SU-DHL-6 (cell line): Measurements from ENCODE around the gene ASCC3.

Experiments
- H2AFZ ChIP-seq: fragments of 200-600 bp; sonication (generic); 2 replicates; pipeline ENCODE4 v1.6.1; 2014; ENCODE audit warnings: low read depth, mild to moderate bottlenecking, moderate library complexity, mixed read lengths, antibody characterized with exemption, low read length; ENCODE audit not compliant: severe bottlenecking
- H3F3A ChIP-seq: fragments of 200-600 bp; shearing (Covaris generic); 2 replicates; pipeline ENCODE4 v1.6.0; 2016; ENCODE audit warnings: antibody characterized with exemption, mild to moderate bottlenecking; ENCODE audit not compliant: insufficient read depth
- H3K27ac ChIP-seq: fragments of 200-600 bp; sonication (generic); 2 replicates; pipeline ENCODE4 v1.5.1; 2016; ENCODE audit warnings: low read depth, mild to moderate bottlenecking, low read length, moderate library complexity, mixed read lengths
- H3K27me3 ChIP-seq: fragments of 200-600 bp; sonication (generic), shearing (Covaris generic); 2 replicates; pipeline ENCODE4 v1.6.0; 2014; ENCODE audit warnings: mild to moderate bottlenecking, low read length
- H3K36me3 ChIP-seq: fragments of 200-600 bp; sonication (generic); 2 replicates; pipeline ENCODE4 v1.6.1; 2014; ENCODE audit warnings: mild to moderate bottlenecking, low read length, mixed read lengths
- H3K4me2 ChIP-seq: fragments of 300-600, 200-600 bp; shearing (Covaris generic), sonication (generic); 2 replicates; pipeline ENCODE4 v1.6.0; 2014; ENCODE audit warnings: low read length, low read depth, mild to moderate bottlenecking; ENCODE audit not compliant: poor library complexity, severe bottlenecking
- H3K4me3 ChIP-seq: fragments of 200-600 bp; sonication (generic); 2 replicates; pipeline ENCODE4 v1.5.1; 2014; ENCODE audit warnings: antibody characterized with exemption, low read length, mild to moderate bottlenecking, mixed read lengths; ENCODE audit not compliant: insufficient read depth, poor library complexity, severe bottlenecking
- H3K79me2 ChIP-seq: fragments of 200-600 bp; sonication (generic); 2 replicates; pipeline ENCODE4 v1.6.1; 2014; ENCODE audit warnings: mild to moderate bottlenecking, low read length, moderate library complexity; ENCODE audit not compliant: insufficient read depth
- H3K9ac ChIP-seq: fragments of 200-600 bp; sonication (generic); 2 replicates; pipeline ENCODE4 v1.7.0; 2014; ENCODE audit warnings: mild to moderate bottlenecking, low read length
- H3K9me2 ChIP-seq: fragments of 200-600 bp; sonication (generic); replicated peaks from 2 replicates; pipeline ENCODE4 v1.6.1; 2014; ENCODE audit warnings: low read length; ENCODE audit not compliant: insufficient read depth
- H3K9me3 ChIP-seq: fragments of 200-600 bp; sonication (generic); 2 replicates; pipeline ENCODE4 v1.6.1; 2014; ENCODE audit warnings: low read length, mixed read lengths; ENCODE audit not compliant: insufficient read depth
- H4K20me1 ChIP-seq: fragments of 200-600 bp; sonication (generic); 2 replicates; pipeline ENCODE4 v1.6.1; 2014; ENCODE audit warnings: low read depth, mild to moderate bottlenecking, antibody characterized with exemption, low read length, moderate library complexity, mixed read lengths
- EZH2phosphoT487 ChIP-seq: fragments of 200-600 bp; sonication (generic), shearing (Covaris generic); conservative IDR thresholded peaks from 2 replicates; pipeline ENCODE4 v1.6.1; 2018; ENCODE audit warnings: mild to moderate bottlenecking, antibody characterized with exemption, low read length, moderate library complexity, mixed read lengths
- TF ChIP-seq, protein P1 (sequence below): fragments of 200-600 bp; sonication (generic); IDR thresholded peaks from one replicate; pipeline ENCODE4 v1.5.1; 2017; ENCODE audit warnings: antibody characterized with exemption, mild to moderate bottlenecking, low read length, moderate library complexity; ENCODE audit not compliant: insufficient read depth, poor library complexity, severe bottlenecking

ASCC3 gene

DNA sequence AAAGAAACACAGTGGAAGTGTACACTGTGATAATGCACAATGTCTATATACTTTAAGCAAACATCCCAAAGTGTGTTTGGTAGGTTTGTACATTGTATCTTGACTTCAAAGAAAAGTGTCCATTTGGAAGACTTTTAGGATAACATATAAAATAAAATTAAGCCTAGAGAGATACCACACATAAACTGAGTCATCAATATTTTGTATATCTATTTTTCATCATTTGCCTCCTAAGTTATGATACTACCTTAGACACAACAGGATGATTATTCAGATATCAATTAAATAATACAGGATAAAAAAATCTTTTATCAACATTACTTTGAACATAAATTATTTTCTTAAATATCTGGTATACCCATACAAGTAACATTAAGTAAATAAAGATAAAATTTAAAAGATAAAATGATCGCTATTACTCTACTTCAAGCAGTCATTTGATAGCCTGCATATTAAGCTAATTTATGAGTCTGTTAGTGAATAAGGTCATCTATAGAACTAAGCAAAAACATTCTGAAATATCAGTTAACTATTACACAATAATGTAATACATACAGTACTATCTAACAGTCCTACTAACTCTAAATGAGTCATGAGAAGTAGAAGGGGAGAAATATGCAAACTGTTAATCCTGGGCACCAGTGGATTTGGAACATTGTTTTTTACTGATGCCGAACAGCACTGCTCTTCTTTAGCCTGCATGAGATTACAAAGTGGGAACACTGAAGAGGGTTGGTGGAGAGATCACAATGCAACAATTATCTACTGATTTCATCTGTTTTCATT, 258.0 kb downstream of the ASCC3 start:
- H3K9me2 ChIP-seq = no peaks in the 10 kb centered on the region
- H3K27ac ChIP-seq = no peak overlapping the region
- H3K4me2 ChIP-seq = no peak overlapping the region
- no peaks in the 10 kb centered on the region for H3F3A ChIP-seq
- TF ChIP-seq EZH2phosphoT487 = no peak
- TF ChIP-seq, protein P1, sequence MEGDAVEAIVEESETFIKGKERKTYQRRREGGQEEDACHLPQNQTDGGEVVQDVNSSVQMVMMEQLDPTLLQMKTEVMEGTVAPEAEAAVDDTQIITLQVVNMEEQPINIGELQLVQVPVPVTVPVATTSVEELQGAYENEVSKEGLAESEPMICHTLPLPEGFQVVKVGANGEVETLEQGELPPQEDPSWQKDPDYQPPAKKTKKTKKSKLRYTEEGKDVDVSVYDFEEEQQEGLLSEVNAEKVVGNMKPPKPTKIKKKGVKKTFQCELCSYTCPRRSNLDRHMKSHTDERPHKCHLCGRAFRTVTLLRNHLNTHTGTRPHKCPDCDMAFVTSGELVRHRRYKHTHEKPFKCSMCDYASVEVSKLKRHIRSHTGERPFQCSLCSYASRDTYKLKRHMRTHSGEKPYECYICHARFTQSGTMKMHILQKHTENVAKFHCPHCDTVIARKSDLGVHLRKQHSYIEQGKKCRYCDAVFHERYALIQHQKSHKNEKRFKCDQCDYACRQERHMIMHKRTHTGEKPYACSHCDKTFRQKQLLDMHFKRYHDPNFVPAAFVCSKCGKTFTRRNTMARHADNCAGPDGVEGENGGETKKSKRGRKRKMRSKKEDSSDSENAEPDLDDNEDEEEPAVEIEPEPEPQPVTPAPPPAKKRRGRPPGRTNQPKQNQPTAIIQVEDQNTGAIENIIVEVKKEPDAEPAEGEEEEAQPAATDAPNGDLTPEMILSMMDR = no peak
- peaks cover 36% of the 10 kb centered on the region for H3K36me3 ChIP-seq
- no peaks in the 10 kb centered on the region for H3K27me3 ChIP-seq
- no peaks in the 10 kb centered on the region for H3K79me2 ChIP-seq
- H4K20me1 ChIP-seq = no peaks in the 10 kb centered on the region
- H2AFZ ChIP-seq = no peak overlapping the region
- H3K9me3 ChIP-seq = no peaks in the 10 kb centered on the region
- H3K9ac ChIP-seq = no peak overlapping the region
- no peak overlapping the region for H3K4me3 ChIP-seq

DNA sequence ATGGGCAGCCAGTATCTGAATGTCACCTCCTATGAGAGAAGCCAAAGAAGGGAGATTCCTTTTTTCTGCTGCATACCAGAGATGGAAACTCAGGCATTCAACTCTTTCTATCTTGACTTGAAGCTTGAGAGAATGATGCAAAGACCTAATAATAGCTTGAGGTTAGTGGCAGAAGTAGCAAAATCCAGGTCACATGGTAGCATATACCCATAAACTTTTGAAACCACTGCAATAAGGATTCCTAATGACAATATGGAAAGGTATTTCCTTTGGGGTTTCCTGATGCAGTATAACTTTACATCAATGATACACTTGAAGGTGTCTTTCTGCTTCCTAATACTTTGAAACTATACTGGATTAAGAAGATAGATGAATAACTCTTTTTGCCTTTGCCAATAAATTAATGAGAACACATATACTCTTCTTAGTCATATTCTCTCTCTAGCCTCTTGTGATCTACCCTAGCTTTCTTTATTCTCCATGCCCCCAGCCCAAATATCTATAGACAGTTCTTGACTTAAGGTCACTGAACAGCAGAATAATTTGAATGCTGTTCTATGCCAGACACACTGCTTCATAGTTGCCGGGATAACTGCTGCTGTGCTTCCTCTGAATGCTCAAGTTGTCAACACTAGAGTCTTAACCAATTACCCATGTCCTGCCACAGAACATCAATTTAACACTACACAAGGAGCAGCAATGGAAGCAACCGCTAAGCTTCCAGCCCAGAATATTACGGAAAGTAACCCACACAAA, 260.9 kb downstream of the ASCC3 start:
- Histone ChIP-seq H3K27ac (no peak overlapping the region), H4K20me1 (no peaks in the 10 kb centered on the region), H3K79me2 (no peaks in the 10 kb centered on the region), H3K4me2 (no peak overlapping the region), H3K9ac (no peak overlapping the region), H3K27me3 (no peaks in the 10 kb centered on the region), H3F3A (no peaks in the 10 kb centered on the region), H3K36me3 (peaks cover 19% of the 10 kb centered on the region), H3K4me3 (no peak overlapping the region), H2AFZ (no peak overlapping the region), H3K9me2 (no peaks in the 10 kb centered on the region), H3K9me3 (no peaks in the 10 kb centered on the region)
- TF ChIP-seq, protein P1 = no peak
- TF ChIP-seq EZH2phosphoT487 = no peak

DNA sequence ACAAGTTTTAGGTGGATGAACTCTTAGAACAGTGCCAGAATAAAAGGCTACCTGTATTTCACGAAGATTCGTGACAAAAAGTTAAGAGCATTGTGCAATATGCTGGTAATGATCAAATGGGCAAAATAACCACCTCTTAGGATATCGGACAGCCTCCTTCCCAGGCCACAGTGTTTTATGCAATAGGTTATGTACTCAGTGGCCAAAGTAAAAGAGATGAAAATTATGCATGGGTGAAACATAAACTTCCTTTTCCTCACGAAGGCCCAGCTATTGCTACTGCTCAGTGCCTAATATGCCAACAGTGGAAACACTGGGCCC, 262.8 kb downstream of the ASCC3 start:
- Histone ChIP-seq H4K20me1 (no peaks in the 10 kb centered on the region), H3K9ac (no peak overlapping the region), H3K9me3 (no peaks in the 10 kb centered on the region), H3K4me2 (no peak overlapping the region), H3F3A (no peaks in the 10 kb centered on the region), H3K36me3 (peaks cover 15% of the 10 kb centered on the region), H3K27me3 (no peaks in the 10 kb centered on the region), H3K79me2 (no peaks in the 10 kb centered on the region), H3K27ac (no peak overlapping the region), H3K9me2 (no peaks in the 10 kb centered on the region), H2AFZ (no peak overlapping the region), H3K4me3 (no peak overlapping the region)
- TF ChIP-seq EZH2phosphoT487 = no peak
- TF ChIP-seq, protein P1 = no peak
